BJ (cell line): ENCODE data around the gene COL9A2. TPM values are rescaled to one million over a fixed set of nuclear protein-coding genes. Genes with fewer than 3 reads are reported as not detected.

ENCODE experiments used
- CTCF ChIA-PET: fragments of 350-600 bp; formaldehyde crosslinking; extraction: SDS; loops from one replicate; lab custom pipeline; 2021; ENCODE audit warnings: antibody characterized with exemption, inconsistent platforms; lab: Yijun Ruan, JAX
- POLR2A ChIA-PET: fragments of 300-600 bp; sonication (Branson Sonifier 250); formaldehyde crosslinking; extraction: SDS; loops from one replicate; lab custom pipeline; 2021; ENCODE audit warnings: antibody characterized with exemption; lab: Charles Lee
- DNase-seq: peaks from one replicate; pipeline ENCODE4 v3.0.0-alpha.2; 2011; ENCODE audit warnings: low read depth
- H3K27me3 ChIP-seq: 2 replicates; pipeline ENCODE4 v1.6.0; 2011; ENCODE audit warnings: low read length; ENCODE audit not compliant: control insufficient read depth, insufficient read depth
- H3K36me3 ChIP-seq: 2 replicates; pipeline ENCODE4 v1.5.1; 2011; ENCODE audit warnings: low read length; ENCODE audit not compliant: control insufficient read depth, insufficient read depth
- H3K4me3 ChIP-seq: 2 replicates; pipeline ENCODE4 v1.5.1; 2011; ENCODE audit warnings: low read depth, mild to moderate bottlenecking, control low read depth, low read length
- CTCF ChIP-seq: IDR thresholded peaks from 2 replicates; pipeline ENCODE4 v1.5.1; 2011; ENCODE audit warnings: low read depth, mild to moderate bottlenecking, control low read depth, inconsistent platforms, low read length, moderate library complexity; ENCODE audit not compliant: insufficient read depth
- polyA plus RNA-seq: library from polyadenylated mRNA; depleted of rRNA; stranded (reverse); fragments of >200 nt; gene quantifications from 2 replicates; pipeline ENCODE4 v1.2.3, GENCODE V29; 2011

COL9A2 gene
- polyA plus RNA-seq, 1 experiment: 0.07 TPM

GRCh38 chr1:40312238-40313205, 4.6 kb downstream of the COL9A2 start:
- POLR2A ChIA-PET: no interaction called here
- no peak for TF ChIP-seq CTCF
- Histone ChIP-seq H3K27me3 (peaks cover 17% of the 10 kb centered on the region), H3K36me3 (no peaks in the 10 kb centered on the region), H3K4me3 (no peak overlapping the region)
- CTCF ChIA-PET: interaction anchor here (1.0 kb wide), 1 partner anchor 92 kb away, joined by 3 read pairs; no protein-coding TSS in a partner anchor
- no peak for DNase-seq

- H3K36me3 ChIP-seq: no peaks in the 10 kb centered on the region
- ChIA-PET CTCF (interaction anchor here (1.0 to 1.5 kb wide), 2 partner anchors 93 to 159 kb away, joined by 3 to 5 read pairs; no protein-coding TSS in a partner anchor), POLR2A (no interaction called here)
- H3K4me3 ChIP-seq: no peak overlapping the region
- TF ChIP-seq CTCF: no peak
- H3K27me3 ChIP-seq: peaks cover 10% of the 10 kb centered on the region
- DNase-seq: no peak
These were observed 5.4 kb downstream of the COL9A2 start for GRCh38 chr1:40311692-40312091.

GRCh38 chr1:40310983-40311642, 6.0 kb downstream of the COL9A2 start:
- DNase-seq: no peak
- Histone ChIP-seq H3K4me3 (no peak overlapping the region), H3K36me3 (no peaks in the 10 kb centered on the region), H3K27me3 (peaks cover 4% of the 10 kb centered on the region)
- TF ChIP-seq CTCF: no peak
- CTCF ChIA-PET: interaction anchor here (1.0 to 1.5 kb wide), 2 partner anchors 93 to 158 kb away, joined by 3 to 5 read pairs; no protein-coding TSS in a partner anchor
- POLR2A ChIA-PET: no interaction called here

- no peak for TF ChIP-seq CTCF
- ChIA-PET POLR2A (no interaction called here), CTCF (interaction anchor here (0.7 to 1.3 kb wide), 2 partner anchors 12 to 19 kb away, joined by 3 to 6 read pairs; no protein-coding TSS in a partner anchor)
- no peaks in the 10 kb centered on the region for H3K36me3 ChIP-seq
- no peaks in the 10 kb centered on the region for H3K27me3 ChIP-seq
- no peak overlapping the region for H3K4me3 ChIP-seq
- no peak for DNase-seq
These were observed 7.0 kb downstream of the COL9A2 start for GRCh38 chr1:40310129-40310461.
